GM21723 (cell line): ENCODE results near the gene CCND1.

ENCODE experiments used
- ATAC-seq: cut with Tn5 transposase; IDR thresholded peaks from one replicate; pipeline ENCODE4 v1.9.1; 2021; ENCODE audit warnings: mild to moderate bottlenecking, moderate library complexity; ENCODE audit not compliant: unreplicated experiment

CCND1 gene

GRCh38 chr11:69640995-69641581 lies at the start of gene CCND1:
TSS of gene CCND1 (plus strand) at chr11:69641156. CDS start at chr11:69641314, 158 bp downstream.
- ATAC-seq = no peak

- no peak for ATAC-seq
These were observed 47.8 kb upstream of the CCND1 start for GRCh38 chr11:69592986-69593650.

- ATAC-seq = no peak
These were observed 47.1 kb upstream of the CCND1 start for GRCh38 chr11:69593851-69594250.

GRCh38 chr11:69594481-69594880 lies 46.5 kb upstream of the CCND1 start:
- ATAC-seq = no peak

- no peak for ATAC-seq
These were observed 44.9 kb upstream of the CCND1 start for GRCh38 chr11:69595805-69596665.

GRCh38 chr11:69598147-69598546 lies 42.8 kb upstream of the CCND1 start:
- no peak for ATAC-seq

- no peak for ATAC-seq
These were observed 41.5 kb upstream of the CCND1 start for GRCh38 chr11:69599502-69599901.

GRCh38 chr11:69600001-69600400 lies 41.0 kb upstream of the CCND1 start:
- ATAC-seq = no peak

GRCh38 chr11:69601011-69601975 lies 39.7 kb upstream of the CCND1 start:
- no peak for ATAC-seq

GRCh38 chr11:69603111-69603836 lies 37.7 kb upstream of the CCND1 start:
- no peak for ATAC-seq

GRCh38 chr11:69604055-69604454 lies 36.9 kb upstream of the CCND1 start:
- ATAC-seq = no peak

GRCh38 chr11:69605737-69606526 lies 35.0 kb upstream of the CCND1 start:
- ATAC-seq = no peak

- ATAC-seq = no peak
These were observed 31.6 kb upstream of the CCND1 start for GRCh38 chr11:69609351-69609750.

GRCh38 chr11:69611548-69612526 lies 29.1 kb upstream of the CCND1 start:
- no peak for ATAC-seq

GRCh38 chr11:69613594-69613993 lies 27.4 kb upstream of the CCND1 start:
- ATAC-seq = no peak

GRCh38 chr11:69614085-69614484 lies 26.9 kb upstream of the CCND1 start:
- ATAC-seq = no peak

- no peak for ATAC-seq
These were observed 25.2 kb upstream of the CCND1 start for GRCh38 chr11:69615545-69616278.
